K562 (cell line): Measurements from ENCODE around the gene B3GALT4. TPM values are rescaled to one million over a fixed set of nuclear protein-coding genes. Genes with fewer than 3 reads are reported as not detected.

Experiments used
- ARNT ChIP-seq, 2 experiments: fragments of 450-650 bp; IDR thresholded peaks; 2 replicates each; pipeline ENCODE4 v1.6.1; 2016; ENCODE audit warnings: mild to moderate bottlenecking in 1 of 2
- C11orf30 ChIP-seq: fragments of 450-650 bp; IDR thresholded peaks from 2 replicates; pipeline ENCODE4 v1.6.1; 2016; ENCODE audit warnings: low read depth, mild to moderate bottlenecking
- CCNT2 ChIP-seq: IDR thresholded peaks from 2 replicates; pipeline ENCODE4 v1.6.1; 2011; ENCODE audit warnings: borderline replicate concordance, low read depth, mild to moderate bottlenecking, moderate library complexity, mixed read lengths, low read length; ENCODE audit not compliant: insufficient read length; ENCODE audit errors: extremely low read depth
- COPS2 ChIP-seq: fragments of 450-650 bp; conservative IDR thresholded peaks from 2 replicates; pipeline ENCODE4 v1.6.1; 2016; ENCODE audit warnings: mild to moderate bottlenecking, moderate library complexity
- DDX20 ChIP-seq: fragments of 450-650 bp; IDR thresholded peaks from 2 replicates; pipeline ENCODE4 v1.6.1; 2016; ENCODE audit warnings: missing genetic modification characterization, low read depth, mild to moderate bottlenecking, missing compliant biosample characterization, moderate library complexity
- ETV1 ChIP-seq: fragments of 450-650 bp; conservative IDR thresholded peaks from 2 replicates; pipeline ENCODE4 v1.6.1; 2016; ENCODE audit warnings: missing genetic modification characterization, control low read depth, low read depth, missing compliant biosample characterization
- FOXJ2 ChIP-seq: fragments of 200-800 bp; sonication (Bioruptor generic); IDR thresholded peaks from 2 replicates; pipeline ENCODE4 v1.6.1; 2016; ENCODE audit warnings: missing genetic modification characterization, missing compliant biosample characterization
- FOXO4 ChIP-seq: fragments of 450-650 bp; formaldehyde crosslinking; IDR thresholded peaks from 2 replicates; pipeline ENCODE4 v1.4.0; 2020; ENCODE audit warnings: mild to moderate bottlenecking, moderate library complexity
- GATAD2A ChIP-seq: fragments of 450-650 bp; IDR thresholded peaks from 2 replicates; pipeline ENCODE4 v1.6.1; 2017
- JUND ChIP-seq, 2 experiments: IDR thresholded peaks; 2 replicates in 1 of 2; 3 replicates in 1 of 2; pipeline ENCODE4 v1.6.1; 2011; ENCODE audit warnings: borderline replicate concordance in 2 of 2, low read depth in 2 of 2, low read length in 2 of 2, improper control_type of control experiment in 1 of 2, missing biosample characterization in 1 of 2, missing genetic modification characterization in 1 of 2, missing genetic modification reagents in 1 of 2
- MIER1 ChIP-seq: fragments of 450-650 bp; IDR thresholded peaks from 2 replicates; pipeline ENCODE4 v1.6.1; 2016; ENCODE audit warnings: antibody characterized with exemption, mild to moderate bottlenecking, low read depth
- MYNN ChIP-seq, 2 experiments: sonication (generic); formaldehyde crosslinking in 1 of 2; IDR thresholded peaks; 2 replicates each; pipeline versions ENCODE4 v1.5.0 to v1.6.1; 2016 to 2020; ENCODE audit warnings: antibody characterized with exemption in 1 of 2, missing genetic modification reagents in 1 of 2
- PML ChIP-seq: IDR thresholded peaks from 2 replicates; pipeline ENCODE4 v1.6.1; 2012; ENCODE audit warnings: low read length, inconsistent platforms
- POLR2B ChIP-seq: fragments of 450-650 bp; IDR thresholded peaks from 2 replicates; pipeline ENCODE4 v1.6.1; 2018; ENCODE audit warnings: low read depth; ENCODE audit not compliant: partially characterized antibody
- PRPF4 ChIP-seq: fragments of 200-400 bp; formaldehyde crosslinking; IDR thresholded peaks from one replicate; pipeline ENCODE4 v1.6.1; 2017; ENCODE audit warnings: low read length, low read depth, mild to moderate bottlenecking; ENCODE audit not compliant: insufficient read depth, poor library complexity, severe bottlenecking
- RBM15 ChIP-seq: fragments of 200-400 bp; formaldehyde crosslinking; IDR thresholded peaks from 2 replicates; pipeline ENCODE4 v1.6.1; 2018; ENCODE audit warnings: mild to moderate bottlenecking, low read length, moderate library complexity; ENCODE audit not compliant: insufficient read depth
- SAP30 ChIP-seq: fragments of 200-600 bp; sonication (generic); IDR thresholded peaks from 2 replicates; pipeline ENCODE4 v1.6.1; 2012; ENCODE audit warnings: borderline replicate concordance, low read depth, mild to moderate bottlenecking, moderate library complexity, low read length, control low read depth, inconsistent platforms; ENCODE audit not compliant: insufficient read depth, poor library complexity, severe bottlenecking
- SMAD1 ChIP-seq: fragments of 150-350 bp; IDR thresholded peaks from 2 replicates; pipeline ENCODE4 v1.6.1; 2014; ENCODE audit warnings: low read length, low read depth; ENCODE audit not compliant: partially characterized antibody
- TBL1XR1 ChIP-seq, 2 experiments: IDR thresholded peaks; 2 replicates each; pipeline ENCODE4 v1.6.1; 2012; ENCODE audit warnings: improper control_type of control experiment in 2 of 2, low read length in 2 of 2, mild to moderate bottlenecking in 1 of 2
- TBP ChIP-seq: optimal IDR thresholded peaks from 2 replicates; pipeline ENCODE3; 2011; ENCODE audit warnings: low read depth, low read length, improper control_type of control experiment
- TEAD4 ChIP-seq, 2 experiments: sonication (generic) in 1 of 2; formaldehyde crosslinking in 1 of 2; IDR thresholded peaks; 2 replicates each; pipeline versions ENCODE4 v1.6.1 to v1.8.0; 2012 to 2022; ENCODE audit warnings: borderline replicate concordance in 1 of 2, inconsistent platforms in 1 of 2, low read length in 1 of 2, mild to moderate bottlenecking in 1 of 2, missing genetic modification reagents in 1 of 2
- TFAM ChIP-seq: fragments of 250-450 bp; sonication (Bioruptor Pico); conservative IDR thresholded peaks from 2 replicates; pipeline ENCODE4 v1.5.0; 2021; ENCODE audit warnings: mild to moderate bottlenecking, moderate library complexity
- XRCC5 ChIP-seq: fragments of 200-400 bp; formaldehyde crosslinking; IDR thresholded peaks from 2 replicates; pipeline ENCODE4 v1.6.1; 2017; ENCODE audit warnings: low read depth, mild to moderate bottlenecking, low read length
- ZBTB7A ChIP-seq: IDR thresholded peaks from 2 replicates; pipeline ENCODE4 v1.6.1; 2011; ENCODE audit warnings: low read depth, mild to moderate bottlenecking, low read length, moderate library complexity, borderline replicate concordance; ENCODE audit not compliant: control insufficient read depth
- ZKSCAN8 ChIP-seq: fragments of 200-800 bp; sonication (Bioruptor generic); IDR thresholded peaks from 2 replicates; pipeline ENCODE4 v1.6.1; 2016; ENCODE audit warnings: missing genetic modification characterization, missing compliant biosample characterization
- ZNF551 ChIP-seq: fragments of 250-450 bp; sonication (Bioruptor Pico); IDR thresholded peaks from 2 replicates; pipeline ENCODE4 v1.5.0; 2021; ENCODE audit warnings: mild to moderate bottlenecking, moderate library complexity
- polyA plus RNA-seq, 8 experiments: library from polyadenylated mRNA; depleted of rRNA in 4 of 8; stranded (reverse) in 5 of 8; unstranded in 3 of 8; fragments of >200 nt; fragmentation: Nextera tagmentation in 2 of 8; fragmentation: Illumina TruSeq in 1 of 8; extraction: Ambion mirVana in 2 of 8; extraction: Trizol in 1 of 8; gene quantifications; 2 replicates each; pipeline versions ENCODE4 v1.2.1 to v1.2.3, GENCODE V29; 2011 to 2014; ENCODE audit warnings: inconsistent platforms in 1 of 8, missing spikeins in 1 of 8
- total RNA-seq, 7 experiments: library from RNA; depleted of rRNA in 6 of 7; stranded (reverse); fragments of >200 nt in 6 of 7; fragmentation: Illumina TruSeq in 2 of 7; extraction: Trizol in 2 of 7; gene quantifications; 2 replicates each; pipeline versions ENCODE4 v1.2.1 to v1.2.3, GENCODE V29; 2011 to 2021; ENCODE audit warnings: low replicate concordance in 1 of 7

Gene B3GALT4
- total and polyA plus RNA-seq, 9 of the 15 experiments (the other 6 are each of a cell fraction or from before 2014, with no cell fraction given): 0.11 to 1.3 (median 0.53) TPM; not detected in 1

GRCh38 chr6:33297956-33298772 is 21.2 kb downstream of the B3GALT4 start (continued):
- peak; percentile 81 for TF ChIP-seq ZBTB7A
- no peak for TF ChIP-seq DDX20
- no peak; the same call in 1 of the 2 replicates for TF ChIP-seq XRCC5
- peak in 1 of 2 experiments; percentile 27; a peak in 1 of 4 replicates for TF ChIP-seq ARNT (IDR thresholded peaks at IDR 0.05)
- TF ChIP-seq CCNT2: peak; percentile 1
- TF ChIP-seq TEAD4 (IDR thresholded peaks at IDR 0.05; ENCODE audit: low read length): 0 out of 2 replicates have a peak, but pooled peaks have one; percentile 16
- TF ChIP-seq TEAD4 (CRISPR knock-in tag; IDR thresholded peaks at IDR 0.05; ENCODE audit: borderline replicate concordance): no peak
- no peak for TF ChIP-seq PRPF4
- TF ChIP-seq PML: 0 out of 2 replicates have a peak, but pooled peaks have one; percentile 40
- peak; percentile 96 for TF ChIP-seq SAP30
- TF ChIP-seq POLR2B: peak; percentile 56
- no peak for TF ChIP-seq C11orf30
- 0 out of 2 replicates have a peak, but pooled peaks have one; percentile 1 for TF ChIP-seq JUND (IDR thresholded peaks at IDR 0.05; ENCODE audit: borderline replicate concordance, low read depth, low read length)
- TF ChIP-seq JUND (tag; IDR thresholded peaks at IDR 0.05; ENCODE audit: borderline replicate concordance, low read depth, low read length): no peak
- TF ChIP-seq TFAM (CRISPR knock-in tag): no peak
- TF ChIP-seq MIER1: peak; percentile 60; the same call in 1 of the 2 replicates
- TF ChIP-seq TBL1XR1 (IDR thresholded peaks at IDR 0.05; ENCODE audit: low read length in 2 of 2): 0 out of 4 replicates have a peak, but pooled peaks of 1 of the 2 experiments have one; percentile 6
- TF ChIP-seq GATAD2A: 0 out of 2 replicates have a peak, but pooled peaks have one; percentile 23
- TF ChIP-seq FOXJ2 (tag): peak; percentile 98
- no peak for TF ChIP-seq ZKSCAN8 (CRISPR knock-in tag)
- TF ChIP-seq ETV1 (tag): no peak
- TF ChIP-seq MYNN (IDR thresholded peaks at IDR 0.05): no peak
- no peak for TF ChIP-seq MYNN (CRISPR knock-in tag; IDR thresholded peaks at IDR 0.05)
- no peak for TF ChIP-seq ZNF551 (CRISPR knock-in tag)
- TF ChIP-seq RBM15: no peak
- TF ChIP-seq SMAD1: no peak
- no peak for TF ChIP-seq COPS2
- no peak for TF ChIP-seq FOXO4 (CRISPR knock-in tag)
- peak; percentile 67 for TF ChIP-seq TBP
